NCI-H1048 (cell line): ENCODE data around the gene C11orf42.

Experiments
- DNase-seq: peaks from one replicate; lab custom pipeline; 2025; lab: John Stamatoyannopoulos, UW

Gene C11orf42, protein sequence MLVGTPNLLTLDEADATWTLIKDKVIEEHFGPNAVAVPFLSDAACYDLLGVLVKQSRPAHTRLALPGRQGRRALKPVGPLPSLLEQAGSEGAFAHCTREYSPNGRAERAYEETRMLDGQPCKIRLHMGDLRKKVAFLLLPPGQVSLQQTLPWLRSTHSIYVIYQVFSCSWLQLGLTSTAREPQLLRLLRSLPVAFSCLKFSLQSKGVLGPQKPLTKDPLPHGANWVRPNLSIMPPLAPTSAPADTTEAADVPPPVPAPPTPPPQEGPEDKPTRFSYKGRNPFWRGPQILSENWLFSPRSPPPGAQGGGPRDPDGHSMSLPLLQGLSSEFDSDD

DNA sequence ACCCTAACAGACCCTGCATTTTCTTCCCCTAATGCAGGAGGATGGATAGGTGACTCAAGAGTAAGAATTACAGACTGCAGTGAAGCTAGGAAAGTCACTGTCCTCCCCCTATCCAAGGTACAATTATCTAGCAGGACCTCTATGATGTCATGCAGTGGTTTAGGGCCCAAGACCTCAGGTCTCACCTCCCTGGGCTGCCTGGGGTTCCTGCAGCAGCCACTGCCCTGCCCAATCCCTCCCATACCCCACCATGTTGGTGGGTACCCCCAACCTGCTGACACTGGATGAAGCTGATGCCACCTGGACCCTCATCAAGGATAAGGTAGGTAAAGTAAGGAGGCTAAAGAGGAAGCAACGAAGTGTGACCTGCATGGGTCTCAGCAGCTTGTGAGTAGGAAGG, at the start of gene C11orf42:
Gene C11orf42, plus strand, starts transcription at position 192 of the 400 bp plus-strand sequence. Its CDS starts 59 bp downstream, at position 251.
- no peak for DNase-seq

- DNase-seq = no peak
Observed at GRCh38 chr11:6156628-6157359, 48.6 kb upstream of the C11orf42 start.

DNA sequence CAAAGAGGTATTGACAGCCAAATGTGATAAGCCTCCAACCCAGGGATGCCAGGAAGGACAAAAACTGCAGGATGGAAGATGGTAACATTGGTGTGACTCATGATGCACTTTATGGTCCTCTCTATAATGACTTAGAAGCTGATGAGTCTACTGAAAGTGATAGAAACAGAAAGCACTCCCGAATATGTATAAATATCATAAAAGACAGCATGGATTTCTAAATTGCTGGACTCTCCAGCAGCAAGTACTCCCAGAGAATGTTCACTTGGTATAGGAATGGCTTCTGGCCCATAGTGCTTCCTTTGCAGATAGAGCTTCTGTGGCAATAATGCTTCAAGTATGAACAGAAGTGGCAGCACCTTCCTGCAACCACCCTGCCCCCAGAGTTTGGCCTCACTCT, 35.1 kb upstream of the C11orf42 start, which contains the start of gene OR52B2:
Gene OR52B2, minus strand, starts transcription at position 101 of the 400 bp plus-strand sequence. Its CDS starts 0 bp downstream, at position 101.
- DNase-seq = no peak

GRCh38 chr11:6175440-6175839, 29.9 kb upstream of the C11orf42 start:
- DNase-seq = no peak

DNA sequence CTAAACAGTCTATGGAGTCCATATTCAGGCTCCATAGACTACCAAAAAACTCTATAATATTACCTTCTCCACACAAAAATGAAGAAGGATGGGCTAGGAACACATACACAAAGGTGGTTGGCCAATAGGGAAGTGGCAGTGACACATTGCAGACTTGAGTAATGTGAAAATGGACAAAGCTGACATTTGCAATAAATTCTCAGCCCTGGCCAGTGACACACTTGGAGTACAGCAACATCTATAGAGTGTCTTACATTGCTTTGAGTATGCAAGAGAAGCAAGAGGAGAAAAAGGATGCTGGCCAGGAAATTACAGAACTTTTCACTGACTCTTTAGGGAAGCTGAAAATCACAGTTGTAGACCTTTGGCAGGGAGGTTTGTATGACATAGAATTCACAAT, 13.6 kb upstream of the C11orf42 start:
- DNase-seq = no peak

- no peak for DNase-seq
Observed at GRCh38 chr11:6194065-6194581, 11.2 kb upstream of the C11orf42 start.

DNA sequence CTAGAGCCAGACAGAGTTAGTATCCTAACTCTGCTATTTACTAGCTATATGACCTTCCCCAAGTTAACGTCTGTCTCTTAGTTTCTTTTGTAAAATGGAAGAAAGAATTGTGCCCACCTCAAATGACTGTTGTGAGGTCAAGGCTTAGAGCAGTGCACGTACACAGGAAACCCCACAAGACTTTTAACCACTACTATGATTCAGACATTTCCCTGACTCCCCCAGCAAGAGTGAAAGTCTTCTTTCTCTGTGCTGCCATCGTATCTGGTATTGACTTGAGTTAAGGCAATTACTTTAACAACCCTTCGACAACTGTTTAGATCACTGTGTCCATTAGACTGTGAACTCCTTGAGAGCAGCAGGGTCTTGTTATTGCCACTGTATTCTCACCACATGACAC, 9.0 kb upstream of the C11orf42 start:
- no peak for DNase-seq

GRCh38 chr11:6197466-6198200, 7.7 kb upstream of the C11orf42 start:
- no peak for DNase-seq

DNA sequence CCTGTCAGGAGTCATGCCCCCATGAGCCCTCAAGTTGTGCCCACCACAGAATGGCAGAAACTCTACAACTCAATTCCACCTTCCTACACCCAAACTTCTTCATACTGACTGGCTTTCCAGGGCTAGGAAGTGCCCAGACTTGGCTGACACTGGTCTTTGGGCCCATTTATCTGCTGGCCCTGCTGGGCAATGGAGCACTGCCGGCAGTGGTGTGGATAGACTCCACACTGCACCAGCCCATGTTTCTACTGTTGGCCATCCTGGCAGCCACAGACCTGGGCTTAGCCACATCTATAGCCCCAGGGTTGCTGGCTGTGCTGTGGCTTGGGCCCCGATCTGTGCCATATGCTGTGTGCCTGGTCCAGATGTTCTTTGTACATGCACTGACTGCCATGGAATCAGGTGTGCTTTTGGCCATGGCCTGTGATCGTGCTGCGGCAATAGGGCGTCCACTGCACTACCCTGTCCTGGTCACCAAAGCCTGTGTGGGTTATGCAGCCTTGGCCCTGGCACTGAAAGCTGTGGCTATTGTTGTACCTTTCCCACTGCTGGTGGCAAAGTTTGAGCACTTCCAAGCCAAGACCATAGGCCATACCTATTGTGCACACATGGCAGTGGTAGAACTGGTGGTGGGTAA, 6.1 kb upstream of the C11orf42 start, which contains the start of gene OR52W1:
Gene OR52W1, plus strand, starts transcription at position 51 of the 637 bp plus-strand sequence. Its CDS starts 0 bp downstream, at position 51.
- no peak for DNase-seq

- DNase-seq = no peak
Observed at GRCh38 chr11:6200975-6201374, 4.4 kb upstream of the C11orf42 start.

GRCh38 chr11:6201481-6201880, 3.9 kb upstream of the C11orf42 start:
- DNase-seq = no peak

DNA sequence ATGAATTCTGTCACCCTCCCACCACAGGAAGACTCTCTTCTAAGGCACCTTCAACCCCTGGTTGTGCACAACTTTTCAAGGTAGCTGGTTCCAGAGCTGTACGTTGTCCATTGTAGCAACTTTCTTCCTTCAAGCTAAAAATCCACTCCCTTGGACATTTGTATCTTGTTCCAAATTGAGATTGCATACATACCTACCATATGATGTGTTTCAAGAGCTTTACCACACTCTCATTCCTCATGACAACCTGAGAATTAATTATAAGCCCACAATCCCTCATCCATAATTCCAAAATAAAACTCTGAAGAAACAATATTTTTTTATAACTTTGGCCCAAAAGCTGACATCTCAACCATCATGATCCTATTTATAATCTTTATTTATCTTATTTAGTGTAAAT, 3.3 kb upstream of the C11orf42 start:
- no peak for DNase-seq

DNA sequence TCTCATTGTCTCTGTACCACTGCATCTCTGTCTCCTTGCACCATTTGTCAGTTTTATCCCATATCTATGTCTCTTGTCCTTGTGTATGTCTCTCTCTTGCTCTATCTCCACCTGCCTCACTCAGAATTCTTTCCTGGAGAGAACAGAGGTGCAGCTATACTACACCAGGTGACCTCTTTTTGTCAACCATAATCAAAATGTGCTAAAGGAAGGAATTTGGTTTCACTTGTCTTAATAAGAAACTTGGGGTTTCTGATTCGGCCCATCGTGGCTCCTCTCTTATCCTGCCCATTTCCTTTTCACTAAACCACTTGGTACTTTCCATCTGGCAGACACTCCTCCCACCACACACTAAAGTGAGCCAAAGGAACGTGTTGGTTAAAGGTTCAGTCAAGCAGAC, 2.0 kb upstream of the C11orf42 start:
- DNase-seq = no peak

DNA sequence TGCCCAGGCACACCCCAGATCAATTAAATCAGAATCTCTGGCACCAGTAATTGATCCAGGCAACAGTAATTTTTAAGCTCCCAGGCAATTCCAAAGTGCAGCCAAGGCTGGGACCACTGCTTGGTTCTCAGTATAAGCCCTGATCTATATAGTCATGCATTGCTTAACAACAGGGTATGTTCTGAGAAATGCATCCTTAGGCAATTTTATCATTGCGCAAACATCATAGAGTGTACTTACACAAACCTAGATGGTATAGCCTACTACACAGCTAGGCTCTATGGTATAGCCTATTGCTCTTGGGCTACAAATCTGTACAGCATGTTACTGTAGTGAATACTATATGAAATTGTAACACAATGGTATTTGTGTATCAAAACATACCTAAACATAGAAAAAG, 651 bp upstream of the C11orf42 start:
- no peak for DNase-seq

- no peak for DNase-seq
Observed at GRCh38 chr11:6206456-6207180, 1.3 kb downstream of the C11orf42 start.

GRCh38 chr11:6209801-6210200, 4.4 kb downstream of the C11orf42 start:
- DNase-seq = no peak

DNA sequence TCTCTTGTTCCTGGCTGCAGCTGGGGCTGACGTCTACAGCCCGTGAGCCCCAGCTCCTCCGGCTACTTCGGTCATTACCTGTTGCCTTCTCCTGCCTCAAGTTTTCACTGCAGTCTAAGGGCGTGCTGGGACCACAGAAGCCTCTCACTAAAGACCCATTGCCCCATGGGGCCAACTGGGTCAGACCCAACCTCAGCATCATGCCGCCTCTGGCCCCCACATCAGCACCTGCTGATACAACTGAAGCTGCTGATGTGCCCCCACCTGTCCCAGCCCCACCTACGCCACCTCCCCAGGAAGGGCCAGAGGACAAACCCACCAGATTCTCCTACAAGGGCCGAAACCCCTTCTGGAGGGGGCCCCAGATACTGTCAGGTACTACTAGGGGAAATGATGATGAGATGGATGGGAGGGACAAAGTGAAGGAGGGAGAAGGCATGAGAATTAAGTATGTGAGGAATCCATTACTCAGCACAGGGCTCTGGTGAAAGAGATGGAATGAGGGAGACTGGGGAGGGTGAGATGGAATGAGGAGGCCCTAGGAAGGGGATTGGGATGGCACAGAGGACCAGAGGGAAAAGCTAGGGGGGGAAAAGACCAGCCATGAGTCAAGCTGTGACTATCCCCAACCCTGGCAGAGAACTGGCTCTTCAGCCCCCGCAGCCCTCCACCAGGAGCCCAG, 5.1 kb downstream of the C11orf42 start:
- DNase-seq = no peak

GRCh38 chr11:6214530-6214929, 9.2 kb downstream of the C11orf42 start:
- DNase-seq = no peak

GRCh38 chr11:6216501-6216900, 11.1 kb downstream of the C11orf42 start:
- DNase-seq = no peak

DNA sequence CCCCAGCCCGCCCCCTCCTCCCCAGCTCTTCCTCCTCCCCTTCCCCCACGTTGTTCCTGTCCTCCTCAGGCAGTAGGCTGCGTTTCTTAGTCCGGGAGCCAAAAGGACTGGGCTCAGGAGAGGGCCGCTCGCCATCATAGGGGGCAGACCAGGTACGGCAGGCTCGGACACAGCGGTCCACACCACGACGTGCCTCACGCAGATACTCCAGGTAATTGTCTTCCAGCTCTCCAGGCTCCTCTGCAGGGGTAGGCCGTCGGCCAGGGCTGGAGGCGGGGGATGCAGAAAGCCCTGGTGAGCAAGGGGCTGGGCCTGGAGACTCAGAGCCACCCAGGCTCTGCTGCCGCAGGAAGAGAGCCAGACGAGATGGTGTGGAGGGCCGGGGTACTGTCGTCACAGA, 12.4 kb downstream of the C11orf42 start:
- no peak for DNase-seq

GRCh38 chr11:6219359-6219758, 14.0 kb downstream of the C11orf42 start:
- no peak for DNase-seq
